Breast epithelium (tissue), 4 donors: ENCODE results near the gene GPR143. TPM values are rescaled to one million over a fixed set of nuclear protein-coding genes. Genes with fewer than 3 reads are reported as not detected.

Source experiments
- DNase-seq, 2 donors: peaks; one replicate each; pipeline ENCODE4 v3.0.0-alpha.2; 2019; ENCODE audit warnings: low spot score in 2 of 2
- H3K27ac ChIP-seq, 2 donors: fragments of 200-600 bp; sonication (generic) in 1 of 2; one replicate each; pipeline ENCODE4 v1.5.1; 2016 to 2019; ENCODE audit warnings: mild to moderate bottlenecking in 1 of 2
- H3K27me3 ChIP-seq, 2 donors: fragments of 200-600 bp; sonication (generic) in 1 of 2; one replicate each; pipeline versions ENCODE4 v1.5.1 to v1.6.0; 2017 to 2019; ENCODE audit warnings: control low read depth in 1 of 2, mild to moderate bottlenecking in 1 of 2
- H3K36me3 ChIP-seq: fragments of 200-600 bp; one replicate; pipeline ENCODE4 v1.5.1; 2019
- H3K4me1 ChIP-seq, 2 donors: fragments of 200-600 bp; sonication (generic); one replicate each; pipeline ENCODE4 v1.5.1; 2016 to 2019; ENCODE audit warnings: control low read depth in 1 of 2
- H3K4me3 ChIP-seq, 3 donors: fragments of 200-600 bp; sonication (generic); 1 replicate in 2 of 3; 2 replicates in 1 of 3; pipeline ENCODE4 v1.5.1; 2016 to 2019; ENCODE audit warnings: mild to moderate bottlenecking in 3 of 3, moderate library complexity in 2 of 3
- H3K9me3 ChIP-seq, 2 donors: fragments of 200-600 bp; sonication (generic) in 1 of 2; one replicate each; pipeline ENCODE4 v1.5.1; 2016 to 2019; ENCODE audit warnings: control low read depth in 1 of 2
- CTCF ChIP-seq, 3 donors: fragments of 450-650 bp; IDR thresholded peaks; one replicate each; pipeline ENCODE4 v1.5.1; 2016 to 2017; ENCODE audit warnings: antibody characterized with exemption in 3 of 3, mild to moderate bottlenecking in 3 of 3, moderate library complexity in 3 of 3
- POLR2A ChIP-seq: fragments of 450-650 bp; IDR thresholded peaks from one replicate; pipeline ENCODE4 v1.6.1; 2016; ENCODE audit warnings: antibody characterized with exemption, mild to moderate bottlenecking, moderate library complexity
- POLR2AphosphoS5 ChIP-seq, 3 donors: sonication (generic); formaldehyde crosslinking; IDR thresholded peaks; one replicate each; pipeline ENCODE4 v1.6.1; 2017; ENCODE audit warnings: antibody characterized with exemption in 3 of 3
- intact Hi-C: fragments of 100-400 bp; cut with DNase I; formaldehyde crosslinking; loops from one replicate; pipeline ENCODE4 v1.15.1; 2023; ENCODE audit warnings: low total_unique reads
- total RNA-seq, 3 donors: library from RNA; depleted of rRNA; stranded (reverse); fragments of >200 nt; gene quantifications; one replicate each; pipeline ENCODE4 v1.1.0, GENCODE V29; 2016

The GPR143 gene
- total RNA-seq, 3 donors from 2014 or later = 3.4 to 3.6 TPM; not detected in 1

GRCh38 chrX:9728261-9728660 lies 37.4 kb downstream of the GPR143 start:
- Histone ChIP-seq H3K4me1 (no peaks in the 10 kb centered on the region), H3K27me3 (peaks cover 0 to 10% of the 10 kb centered on the region in 2 donors), H3K4me3 (no peak overlapping the region), H3K27ac (no peak overlapping the region), H3K36me3 (no peaks in the 10 kb centered on the region), H3K9me3 (peaks cover 0 to 33% of the 10 kb centered on the region in 2 donors)
- no peak for DNase-seq
- TF ChIP-seq CTCF (IDR thresholded peaks at IDR 0.05) = no peak
- TF ChIP-seq POLR2A = no peak
- no peak for TF ChIP-seq POLR2AphosphoS5 (IDR thresholded peaks at IDR 0.05)
- intact Hi-C loops = no loop called here

GRCh38 chrX:9724711-9725110 lies 40.9 kb downstream of the GPR143 start:
- no peak for DNase-seq
- no peaks in the 10 kb centered on the region for H3K36me3 ChIP-seq
- no peak overlapping the region for H3K27ac ChIP-seq
- H3K4me3 ChIP-seq = no peak overlapping the region
- H3K9me3 ChIP-seq = peaks cover 6 to 35% of the 10 kb centered on the region in 2 donors
- H3K4me1 ChIP-seq = no peaks in the 10 kb centered on the region
- intact Hi-C loops = loop anchor here (1.0 kb wide), 1 partner anchor 31 kb away; no protein-coding TSS in a partner anchor
- peaks cover 0 to 7% of the 10 kb centered on the region in 2 donors for H3K27me3 ChIP-seq
- TF ChIP-seq POLR2A (no peak), CTCF (IDR thresholded peaks at IDR 0.05) (no peak), POLR2AphosphoS5 (IDR thresholded peaks at IDR 0.05) (no peak)

- no peak overlapping the region for H3K27ac ChIP-seq
- DNase-seq = no peak
- no peaks in the 10 kb centered on the region for H3K4me1 ChIP-seq
- peaks cover 0 to 1% of the 10 kb centered on the region in 2 donors for H3K9me3 ChIP-seq
- no peaks in the 10 kb centered on the region for H3K27me3 ChIP-seq
- no peaks in the 10 kb centered on the region for H3K36me3 ChIP-seq
- no peak overlapping the region for H3K4me3 ChIP-seq
- TF ChIP-seq POLR2A (no peak), POLR2AphosphoS5 (IDR thresholded peaks at IDR 0.05) (no peak), CTCF (IDR thresholded peaks at IDR 0.05) (no peak)
- intact Hi-C loops = loop anchor here (10.0 kb wide), 1 partner anchor 973 kb away; no protein-coding TSS in a partner anchor
Observed at GRCh38 chrX:9717376-9717775, 48.3 kb downstream of the GPR143 start.

GRCh38 chrX:9710332-9710731 lies 55.3 kb downstream of the GPR143 start:
- Histone ChIP-seq H3K9me3 (peaks cover 1% of the 10 kb centered on the region in 2 donors), H3K27me3 (peaks cover 0 to 4% of the 10 kb centered on the region in 2 donors), H3K36me3 (no peaks in the 10 kb centered on the region), H3K4me1 (no peaks in the 10 kb centered on the region), H3K27ac (no peak overlapping the region), H3K4me3 (no peak overlapping the region)
- TF ChIP-seq POLR2AphosphoS5 (IDR thresholded peaks at IDR 0.05) = no peak
- TF ChIP-seq POLR2A = no peak
- no peak for TF ChIP-seq CTCF (IDR thresholded peaks at IDR 0.05)
- intact Hi-C loops = loop anchor here (10.0 kb wide), 1 partner anchor 966 kb away; no protein-coding TSS in a partner anchor
- DNase-seq = no peak

- H3K9me3 ChIP-seq = peaks cover 9 to 12% of the 10 kb centered on the region in 2 donors
- no peak for TF ChIP-seq POLR2A
- TF ChIP-seq CTCF (IDR thresholded peaks at IDR 0.05) = peak in 2 of 3 donors; percentile 72 to 74
- no peak for TF ChIP-seq POLR2AphosphoS5 (IDR thresholded peaks at IDR 0.05)
- peak; percentile 52 to 56 for DNase-seq
- no peak overlapping the region for H3K4me3 ChIP-seq
- H3K4me1 ChIP-seq = no peaks in the 10 kb centered on the region
- intact Hi-C loops = loop anchor here (5.0 kb wide), 2 partner anchors 1287 to 1737 kb away; no protein-coding TSS in a partner anchor
- no peaks in the 10 kb centered on the region for H3K36me3 ChIP-seq
- peaks cover 0 to 4% of the 10 kb centered on the region in 2 donors for H3K27me3 ChIP-seq
- no peak overlapping the region for H3K27ac ChIP-seq
Observed at GRCh38 chrX:9708923-9709553, 56.6 kb downstream of the GPR143 start.
